ENCODE data around the gene PLXDC2.

DNA sequence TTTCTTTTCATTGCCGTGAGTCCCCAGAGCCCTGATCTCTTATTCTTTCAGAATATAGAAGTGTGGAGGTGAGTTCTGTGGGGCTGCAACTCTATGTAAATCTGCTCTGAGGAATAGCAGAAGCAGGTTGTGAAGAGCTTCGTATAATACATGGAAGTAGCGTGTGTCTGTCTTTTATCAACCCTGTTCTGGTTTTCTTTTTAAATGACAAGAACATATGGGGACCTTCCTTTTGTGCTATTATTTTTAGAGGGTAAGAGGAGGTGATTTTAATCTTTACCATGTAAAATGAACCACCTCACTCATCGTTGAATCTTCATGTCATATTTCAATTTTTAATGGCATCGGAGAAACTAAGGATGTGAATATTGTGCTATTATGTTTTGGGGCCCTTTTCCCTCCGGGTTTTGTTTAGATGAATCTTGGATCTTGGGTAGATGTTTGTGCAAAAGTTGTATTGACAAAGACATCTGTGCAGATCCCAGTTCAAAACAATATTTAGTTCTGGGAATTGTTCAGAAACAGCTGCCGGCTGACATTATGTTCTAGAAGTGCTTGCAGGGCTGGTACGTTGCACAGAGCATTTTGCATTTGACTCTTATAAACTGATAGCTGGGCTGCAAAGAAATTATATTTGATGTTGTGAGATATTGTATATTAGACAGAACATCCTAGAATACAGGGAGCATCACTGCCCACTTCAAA, 46.7 kb downstream of the PLXDC2 start:
- TF ChIP-seq, protein P1, sequence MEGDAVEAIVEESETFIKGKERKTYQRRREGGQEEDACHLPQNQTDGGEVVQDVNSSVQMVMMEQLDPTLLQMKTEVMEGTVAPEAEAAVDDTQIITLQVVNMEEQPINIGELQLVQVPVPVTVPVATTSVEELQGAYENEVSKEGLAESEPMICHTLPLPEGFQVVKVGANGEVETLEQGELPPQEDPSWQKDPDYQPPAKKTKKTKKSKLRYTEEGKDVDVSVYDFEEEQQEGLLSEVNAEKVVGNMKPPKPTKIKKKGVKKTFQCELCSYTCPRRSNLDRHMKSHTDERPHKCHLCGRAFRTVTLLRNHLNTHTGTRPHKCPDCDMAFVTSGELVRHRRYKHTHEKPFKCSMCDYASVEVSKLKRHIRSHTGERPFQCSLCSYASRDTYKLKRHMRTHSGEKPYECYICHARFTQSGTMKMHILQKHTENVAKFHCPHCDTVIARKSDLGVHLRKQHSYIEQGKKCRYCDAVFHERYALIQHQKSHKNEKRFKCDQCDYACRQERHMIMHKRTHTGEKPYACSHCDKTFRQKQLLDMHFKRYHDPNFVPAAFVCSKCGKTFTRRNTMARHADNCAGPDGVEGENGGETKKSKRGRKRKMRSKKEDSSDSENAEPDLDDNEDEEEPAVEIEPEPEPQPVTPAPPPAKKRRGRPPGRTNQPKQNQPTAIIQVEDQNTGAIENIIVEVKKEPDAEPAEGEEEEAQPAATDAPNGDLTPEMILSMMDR (IDR thresholded peaks at IDR 0.05): no peak
- TF ChIP-seq EZH2 (IDR thresholded peaks at IDR 0.05; ENCODE audit: borderline replicate concordance, insufficient read depth, low read depth, low read length, poor library complexity, severe bottlenecking): no peak

Data from B cell (primary cell).